Forelimb muscle (tissue), 1 donor: Measurements from ENCODE around the gene SLC5A7. TPM values are rescaled to one million over a fixed set of nuclear protein-coding genes. Genes with fewer than 3 reads are reported as not detected.

Source experiments
- polyA plus RNA-seq: library from polyadenylated mRNA; unstranded; fragments of 120-200 nt; gene quantifications from one replicate; pipeline ENCODE4 v1.2.1, GENCODE V29; 2013; ENCODE audit not compliant: insufficient read length

The SLC5A7 gene
- polyA plus RNA-seq, 1 donor: 0.09 TPM

Other genes starting within 250 kb of the SLC5A7 start
- gene RGPD4, start 159.6 kb upstream of the SLC5A7 start, polyA plus RNA-seq: 0.03 TPM